ENCODE data around the gene TBC1D9. TPM values are rescaled to one million over a fixed set of nuclear protein-coding genes. Genes with fewer than 3 reads are reported as not detected.
A peak's percentile ranks its signal among the peaks of the same experiment; 100 is the strongest.

TBC1D9 gene
- total RNA-seq, 5 donors from 2014 or later (not counting 1 experiment from before 2014, with no cell fraction given): 0.56 to 4.2 (median 1.2) TPM

DNA sequence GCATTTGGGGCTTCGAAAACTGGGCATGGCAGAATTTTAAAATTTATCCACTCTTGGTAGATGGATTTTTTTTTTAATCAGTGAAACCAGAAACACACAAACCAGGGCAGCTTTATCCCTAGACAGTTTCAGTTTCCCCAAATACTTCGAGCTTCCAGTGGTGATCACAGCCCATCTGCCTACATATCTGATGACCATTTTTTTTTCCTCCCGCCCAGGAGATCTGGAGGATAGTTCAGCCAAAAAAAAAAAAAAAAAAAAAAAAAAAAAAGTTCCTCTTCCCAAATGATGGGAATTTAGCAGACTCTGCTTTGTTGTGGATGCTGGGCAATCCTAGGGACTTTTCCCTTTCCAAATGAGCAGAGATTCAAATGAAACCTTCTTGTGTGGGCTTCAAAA, 1.0 kb upstream of the TBC1D9 start:
- no peak overlapping the region for H3K27ac Mint-ChIP-seq
- no peaks in the 10 kb centered on the region for H3K9me3 Mint-ChIP-seq
- ChIA-PET CTCF (interaction anchor here (0.6 to 0.7 kb wide), 2 partner anchors 13 to 344 kb away, joined by 6 to 19 read pairs; no protein-coding TSS in a partner anchor), POLR2A (interaction anchor here (0.6 to 0.7 kb wide), 2 partner anchors 84 to 110 kb away, joined by 3 to 13 read pairs; no protein-coding TSS in a partner anchor)
- Histone ChIP-seq H3K27me3 (replicated peaks in 1 of 2; ENCODE audit: control insufficient read depth in 2 of 2, extremely low read depth in 1 of 2, insufficient read depth in 2 of 2, low read length in 1 of 2) (peaks cover 13 to 34% of the 10 kb centered on the region in 2 experiments), H3K9me3 (no peaks in the 10 kb centered on the region), H3K36me3 (ENCODE audit: control insufficient read depth in 2 of 2, extremely low read depth in 1 of 2, insufficient read depth in 1 of 2, low read length in 1 of 2) (no peaks in the 10 kb centered on the region), H3K4me1 (ENCODE audit: control insufficient read depth in 1 of 2, extremely low read depth in 1 of 2, insufficient read depth in 2 of 2, low read length in 2 of 2) (peaks cover 3 to 10% of the 10 kb centered on the region in 2 experiments), H3K4me3 (ENCODE audit: control insufficient read depth in 1 of 2, extremely low read depth in 1 of 2, low read length in 1 of 2) (no peak overlapping the region), H3K27ac (ENCODE audit: low read length) (no peak overlapping the region)
- ATAC-seq (replicated peaks in 1 of 4) (no peak), DNase-seq (no peak)
- no peaks in the 10 kb centered on the region for H3K36me3 Mint-ChIP-seq
- H3K4me1 Mint-ChIP-seq: peaks cover 0 to 15% (median 11%) of the 10 kb centered on the region in 3 donors
- no CpG with 5 or more reads among the region's 3 CpGs for WGBS (ENCODE audit: insufficient coverage)
- H3K27me3 Mint-ChIP-seq: peaks cover 41 to 50% of the 10 kb centered on the region in 2 donors
- peak overlapping the region in 2 of 3 donors; percentile 47 to 54 for H3K4me3 Mint-ChIP-seq

DNA sequence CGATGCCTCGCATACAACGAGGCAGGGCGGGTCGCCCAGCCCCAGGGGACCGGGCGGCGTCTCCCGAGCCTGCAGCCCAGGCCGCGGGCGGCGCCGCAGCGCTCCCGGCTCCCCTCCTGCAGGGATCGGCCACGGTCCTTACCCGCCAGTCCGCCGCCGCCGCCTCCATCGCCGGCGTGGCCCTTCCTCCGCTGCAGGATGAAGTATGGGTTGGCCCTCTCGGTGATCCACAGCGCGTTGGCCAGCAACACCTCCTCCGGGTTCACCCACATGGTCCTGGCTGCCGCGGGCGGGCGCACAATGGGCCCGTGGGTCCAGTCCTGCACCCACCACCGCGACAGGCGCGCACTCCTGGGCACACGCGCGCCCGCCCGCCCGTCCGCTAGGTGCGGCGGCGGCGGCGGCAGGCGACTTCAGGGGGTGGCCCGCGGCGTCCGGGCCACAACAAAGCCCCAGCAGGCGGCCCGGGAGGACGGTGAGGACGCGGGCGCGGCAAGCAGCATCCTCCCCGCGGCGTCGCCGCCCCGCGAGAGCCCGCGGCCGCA, 339 bp downstream of the TBC1D9 start:
- DNase-seq (peak in 2 of 35 experiments; percentile 1 to 21), ATAC-seq (replicated peaks in 1 of 4) (peak in 3 of 4 experiments; percentile 36 to 40 (median 40))
- 1% methylated on average over 64 of the region's 74 CpGs for WGBS (ENCODE audit: insufficient coverage)
- no peaks in the 10 kb centered on the region for H3K9me3 Mint-ChIP-seq
- Histone ChIP-seq H3K27ac (ENCODE audit: low read length) (no peak overlapping the region), H3K27me3 (replicated peaks in 1 of 2; ENCODE audit: control insufficient read depth in 2 of 2, extremely low read depth in 1 of 2, insufficient read depth in 2 of 2, low read length in 1 of 2) (peaks cover 13 to 31% of the 10 kb centered on the region in 2 experiments), H3K4me1 (ENCODE audit: control insufficient read depth in 1 of 2, extremely low read depth in 1 of 2, insufficient read depth in 2 of 2, low read length in 2 of 2) (peaks cover 3 to 10% of the 10 kb centered on the region in 2 experiments), H3K9me3 (no peaks in the 10 kb centered on the region), H3K4me3 (ENCODE audit: control insufficient read depth in 1 of 2, extremely low read depth in 1 of 2, low read length in 1 of 2) (peak overlapping the region in 1 of 2 donors; percentile 82), H3K36me3 (ENCODE audit: control insufficient read depth in 2 of 2, extremely low read depth in 1 of 2, insufficient read depth in 1 of 2, low read length in 1 of 2) (no peaks in the 10 kb centered on the region)
- peak overlapping the region in 1 of 2 donors; percentile 55 for H3K27ac Mint-ChIP-seq
- CTCF ChIA-PET: no interaction called here
- H3K4me1 Mint-ChIP-seq: peaks cover 0 to 15% (median 11%) of the 10 kb centered on the region in 3 donors
- H3K4me3 Mint-ChIP-seq: peak overlapping the region in 2 of 3 donors; percentile 13 to 17
- H3K36me3 Mint-ChIP-seq: no peaks in the 10 kb centered on the region
- POLR2A ChIA-PET: interaction anchor here in 1 of 2 donors (0.6 kb wide), 1 partner anchor 46 kb away, joined by 4 read pairs; no protein-coding TSS in a partner anchor
- peaks cover 43 to 51% of the 10 kb centered on the region in 2 donors for H3K27me3 Mint-ChIP-seq

DNA sequence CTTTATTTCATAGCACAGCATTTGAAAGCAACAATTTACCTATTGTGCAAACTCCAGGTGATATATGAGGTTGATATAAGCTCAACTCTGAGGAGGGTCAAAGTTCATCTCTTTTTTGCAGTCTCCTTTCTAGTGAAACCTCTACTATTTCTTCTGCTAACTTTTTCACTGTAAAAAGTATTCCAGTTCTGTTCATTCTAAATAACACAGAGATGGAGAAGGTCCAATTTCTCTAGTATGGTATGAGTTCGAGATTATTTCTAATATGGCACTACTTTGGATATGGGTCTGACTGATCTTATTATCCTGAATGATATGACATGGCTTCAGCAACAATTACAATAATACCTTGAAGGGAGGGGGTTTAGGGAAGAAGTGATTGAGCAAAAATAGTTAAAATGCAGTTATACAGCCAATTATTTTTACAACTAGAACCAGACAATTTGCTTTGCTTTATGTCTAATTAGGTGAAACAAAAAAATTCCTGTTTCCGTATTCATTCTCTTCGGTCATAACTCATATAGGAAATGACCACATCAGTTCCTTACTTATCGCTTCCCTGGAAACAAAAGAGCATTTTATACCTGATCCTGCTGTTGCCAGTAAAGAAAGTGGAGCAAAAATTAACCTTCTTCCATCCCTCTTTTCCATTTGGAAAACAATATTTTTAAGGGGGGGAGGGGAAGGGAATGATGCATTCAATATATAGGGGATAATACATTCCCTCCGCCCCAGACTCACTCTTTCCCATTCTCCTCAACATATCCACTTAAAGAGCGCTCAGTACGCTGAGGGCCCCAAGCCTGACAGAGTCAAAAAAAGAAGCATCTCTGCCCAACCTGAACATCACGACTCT, 1.0 kb downstream of the TBC1D9 start:
- no peak for ATAC-seq (replicated peaks in 1 of 4)
- Histone ChIP-seq H3K4me1 (ENCODE audit: control insufficient read depth in 1 of 2, extremely low read depth in 1 of 2, insufficient read depth in 2 of 2, low read length in 2 of 2) (peaks cover 3 to 10% of the 10 kb centered on the region in 2 experiments), H3K27ac (ENCODE audit: low read length) (no peak overlapping the region), H3K36me3 (ENCODE audit: control insufficient read depth in 2 of 2, extremely low read depth in 1 of 2, insufficient read depth in 1 of 2, low read length in 1 of 2) (no peaks in the 10 kb centered on the region), H3K4me3 (ENCODE audit: control insufficient read depth in 1 of 2, extremely low read depth in 1 of 2, low read length in 1 of 2) (peak overlapping the region in 1 of 2 donors; percentile 82), H3K9me3 (no peaks in the 10 kb centered on the region), H3K27me3 (replicated peaks in 1 of 2; ENCODE audit: control insufficient read depth in 2 of 2, extremely low read depth in 1 of 2, insufficient read depth in 2 of 2, low read length in 1 of 2) (peaks cover 13 to 28% of the 10 kb centered on the region in 2 experiments)
- 62% methylated on average over 5 of the region's 8 CpGs for WGBS (ENCODE audit: insufficient coverage)
- POLR2A ChIA-PET: no interaction called here
- H3K27me3 Mint-ChIP-seq: peaks cover 38 to 49% of the 10 kb centered on the region in 2 donors
- peaks cover 0 to 15% (median 11%) of the 10 kb centered on the region in 3 donors for H3K4me1 Mint-ChIP-seq
- DNase-seq: no peak
- peak overlapping the region; percentile 13 to 41 (median 17) for H3K4me3 Mint-ChIP-seq
- no peaks in the 10 kb centered on the region for H3K9me3 Mint-ChIP-seq
- peak overlapping the region in 1 of 2 donors; percentile 55 for H3K27ac Mint-ChIP-seq
- H3K36me3 Mint-ChIP-seq: no peaks in the 10 kb centered on the region
- CTCF ChIA-PET: no interaction called here

DNA sequence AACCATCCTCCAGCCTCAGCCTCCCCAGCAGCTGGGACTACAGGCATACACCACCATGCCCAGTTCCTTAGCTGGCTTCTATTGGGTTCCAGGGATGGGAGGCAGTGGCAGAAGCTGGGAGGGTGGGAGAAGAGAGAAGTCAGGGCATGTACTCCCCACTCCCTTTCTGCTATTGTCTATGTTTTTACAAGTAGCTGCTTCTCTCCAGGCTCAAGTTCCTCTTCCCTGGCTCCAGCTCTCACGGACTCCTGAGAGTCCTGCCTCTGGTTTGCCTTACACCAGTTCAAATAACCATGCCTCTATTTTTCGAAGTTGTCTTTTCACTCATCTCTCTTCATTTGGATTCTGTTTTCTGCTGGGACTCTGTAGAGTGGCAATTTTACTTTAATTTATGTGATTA, 2.9 kb downstream of the TBC1D9 start:
- H3K9me3 Mint-ChIP-seq: peaks cover 0 to 4% (median 2%) of the 10 kb centered on the region in 3 donors
- peaks cover 35 to 38% of the 10 kb centered on the region in 2 donors for H3K27me3 Mint-ChIP-seq
- no peaks in the 10 kb centered on the region for H3K36me3 Mint-ChIP-seq
- CTCF ChIA-PET: no interaction called here
- Histone ChIP-seq H3K9me3 (no peaks in the 10 kb centered on the region), H3K27ac (ENCODE audit: low read length) (no peak overlapping the region), H3K4me1 (ENCODE audit: control insufficient read depth in 1 of 2, extremely low read depth in 1 of 2, insufficient read depth in 2 of 2, low read length in 2 of 2) (peaks cover 3 to 10% of the 10 kb centered on the region in 2 experiments), H3K4me3 (ENCODE audit: control insufficient read depth in 1 of 2, extremely low read depth in 1 of 2, low read length in 1 of 2) (no peak overlapping the region), H3K36me3 (ENCODE audit: control insufficient read depth in 2 of 2, extremely low read depth in 1 of 2, insufficient read depth in 1 of 2, low read length in 1 of 2) (no peaks in the 10 kb centered on the region), H3K27me3 (replicated peaks in 1 of 2; ENCODE audit: control insufficient read depth in 2 of 2, extremely low read depth in 1 of 2, insufficient read depth in 2 of 2, low read length in 1 of 2) (peaks cover 13 to 20% of the 10 kb centered on the region in 2 experiments)
- H3K4me1 Mint-ChIP-seq: peaks cover 0 to 15% (median 11%) of the 10 kb centered on the region in 3 donors
- WGBS (ENCODE audit: insufficient coverage): no CpG with 5 or more reads among the region's 2 CpGs
- H3K4me3 Mint-ChIP-seq: no peak overlapping the region
- POLR2A ChIA-PET: no interaction called here
- H3K27ac Mint-ChIP-seq: no peak overlapping the region
- no peak for DNase-seq
- ATAC-seq (replicated peaks in 1 of 4): no peak

DNA sequence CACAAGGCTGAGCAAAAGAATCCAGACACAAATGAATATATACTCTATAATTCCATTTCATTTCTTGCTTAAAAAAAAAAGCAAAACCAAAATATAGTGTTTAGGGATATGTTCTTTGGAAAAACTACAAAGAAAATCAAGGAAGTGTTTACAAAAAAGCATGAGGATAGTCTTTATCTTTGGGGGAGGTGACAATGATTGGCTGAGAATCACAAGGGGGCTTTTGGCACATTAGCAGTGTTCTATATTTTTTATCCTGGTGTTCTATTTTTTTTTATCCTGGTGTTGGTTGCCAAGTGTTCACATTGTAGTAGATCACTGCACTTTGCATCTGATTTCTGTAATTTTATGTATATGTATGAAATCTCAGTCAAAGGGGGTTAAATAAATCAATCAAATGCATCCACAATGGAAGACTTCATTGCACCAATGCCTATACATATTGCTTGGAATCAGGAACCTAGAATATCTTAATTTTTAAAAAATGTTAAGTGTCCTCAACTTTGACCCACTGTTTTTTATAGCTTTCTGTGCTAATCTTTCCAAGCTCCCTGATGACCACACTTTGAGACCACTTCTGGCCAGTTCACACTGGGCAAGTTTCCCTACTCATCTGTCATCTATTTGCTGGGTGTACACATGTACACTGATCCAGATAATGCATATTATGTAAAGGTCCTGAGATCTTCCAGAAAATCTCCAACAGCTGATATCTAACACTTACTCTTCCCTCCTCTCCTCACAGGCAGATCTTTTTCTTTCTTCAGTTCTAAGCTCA, 3.7 kb downstream of the TBC1D9 start:
- Histone ChIP-seq H3K27me3 (replicated peaks in 1 of 2; ENCODE audit: control insufficient read depth in 2 of 2, extremely low read depth in 1 of 2, insufficient read depth in 2 of 2, low read length in 1 of 2) (peaks cover 10 to 20% of the 10 kb centered on the region in 2 experiments), H3K9me3 (no peaks in the 10 kb centered on the region), H3K4me3 (ENCODE audit: control insufficient read depth in 1 of 2, extremely low read depth in 1 of 2, low read length in 1 of 2) (no peak overlapping the region), H3K36me3 (ENCODE audit: control insufficient read depth in 2 of 2, extremely low read depth in 1 of 2, insufficient read depth in 1 of 2, low read length in 1 of 2) (no peaks in the 10 kb centered on the region), H3K27ac (ENCODE audit: low read length) (no peak overlapping the region), H3K4me1 (ENCODE audit: control insufficient read depth in 1 of 2, extremely low read depth in 1 of 2, insufficient read depth in 2 of 2, low read length in 2 of 2) (peaks cover 3 to 10% of the 10 kb centered on the region in 2 experiments)
- H3K4me1 Mint-ChIP-seq: peaks cover 0 to 13% (median 11%) of the 10 kb centered on the region in 3 donors
- CTCF ChIA-PET: no interaction called here
- peaks cover 30% of the 10 kb centered on the region in 2 donors for H3K27me3 Mint-ChIP-seq
- POLR2A ChIA-PET: no interaction called here
- ATAC-seq (replicated peaks in 1 of 4): no peak
- no peak overlapping the region for H3K27ac Mint-ChIP-seq
- peaks cover 0 to 9% (median 6%) of the 10 kb centered on the region in 3 donors for H3K9me3 Mint-ChIP-seq
- no peak for DNase-seq
- no peaks in the 10 kb centered on the region for H3K36me3 Mint-ChIP-seq
- no peak overlapping the region for H3K4me3 Mint-ChIP-seq

DNA sequence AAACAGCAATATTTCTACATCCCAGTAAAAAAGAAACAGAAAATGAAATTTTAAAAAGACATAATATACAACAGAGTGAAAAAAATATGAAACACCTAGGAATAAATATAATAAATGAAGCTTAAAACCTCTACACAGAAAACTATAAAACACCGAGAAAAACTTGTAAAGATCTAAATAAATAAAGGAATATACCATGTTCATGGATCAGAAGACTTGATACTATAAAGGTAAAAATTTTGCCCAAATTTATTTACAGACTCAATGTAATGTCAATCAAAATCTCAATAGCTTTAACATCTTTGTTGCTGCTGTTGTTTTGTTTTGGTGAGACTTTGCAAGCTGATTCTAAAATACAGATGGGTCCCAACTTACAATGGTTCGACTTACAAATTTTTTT, 5.7 kb downstream of the TBC1D9 start:
- Histone ChIP-seq H3K36me3 (ENCODE audit: control insufficient read depth in 2 of 2, extremely low read depth in 1 of 2, insufficient read depth in 1 of 2, low read length in 1 of 2) (no peaks in the 10 kb centered on the region), H3K27ac (ENCODE audit: low read length) (no peak overlapping the region), H3K4me1 (ENCODE audit: control insufficient read depth in 1 of 2, extremely low read depth in 1 of 2, insufficient read depth in 2 of 2, low read length in 2 of 2) (no peaks in the 10 kb centered on the region), H3K9me3 (no peaks in the 10 kb centered on the region), H3K27me3 (replicated peaks in 1 of 2; ENCODE audit: control insufficient read depth in 2 of 2, extremely low read depth in 1 of 2, insufficient read depth in 2 of 2, low read length in 1 of 2) (peaks cover 4 to 6% of the 10 kb centered on the region in 2 experiments), H3K4me3 (ENCODE audit: control insufficient read depth in 1 of 2, extremely low read depth in 1 of 2, low read length in 1 of 2) (no peak overlapping the region)
- H3K9me3 Mint-ChIP-seq: peaks cover 0 to 9% (median 6%) of the 10 kb centered on the region in 3 donors
- no peaks in the 10 kb centered on the region for H3K36me3 Mint-ChIP-seq
- no CpG with 5 or more reads among the region's 2 CpGs for WGBS (ENCODE audit: insufficient coverage)
- no peak for ATAC-seq (replicated peaks in 1 of 4)
- no peak for DNase-seq
- ChIA-PET CTCF (interaction anchor here in 1 of 2 donors (0.6 kb wide), 1 partner anchor 573 kb away, joined by 3 read pairs; no protein-coding TSS in a partner anchor), POLR2A (interaction anchor here in 1 of 2 donors (0.8 kb wide), 1 partner anchor 11 kb away, joined by 3 read pairs; no protein-coding TSS in a partner anchor)
- H3K27ac Mint-ChIP-seq: no peak overlapping the region
- H3K4me1 Mint-ChIP-seq: peaks cover 0 to 7% (median 5%) of the 10 kb centered on the region in 3 donors
- H3K4me3 Mint-ChIP-seq: no peak overlapping the region
- H3K27me3 Mint-ChIP-seq: peaks cover 27 to 29% of the 10 kb centered on the region in 2 donors
